HG03378 (cell line): Measurements from ENCODE around the gene C12orf57.

ENCODE experiments used
- ATAC-seq: cut with Tn5 transposase; IDR thresholded peaks from one replicate; pipeline ENCODE4 v1.9.1; 2021; ENCODE audit warnings: mild to moderate bottlenecking, moderate library complexity; ENCODE audit not compliant: unreplicated experiment

The C12orf57 gene

GRCh38 chr12:6963016-6963731, 19.4 kb downstream of the C12orf57 start:
- ATAC-seq, result no peak

- no peak for ATAC-seq
Measured at GRCh38 chr12:6963791-6964413, 20.1 kb downstream of the C12orf57 start.

GRCh38 chr12:6964605-6965025, 20.8 kb downstream of the C12orf57 start:
- ATAC-seq, result no peak

- peak; percentile 34 for ATAC-seq
Measured at GRCh38 chr12:6965026-6965661, 21.3 kb downstream of the C12orf57 start.

- ATAC-seq, result no peak
Measured at GRCh38 chr12:6965714-6966113, 21.9 kb downstream of the C12orf57 start.

GRCh38 chr12:6966351-6966750, 22.5 kb downstream of the C12orf57 start:
- ATAC-seq, result no peak

GRCh38 chr12:6967651-6968100, 23.9 kb downstream of the C12orf57 start:
- ATAC-seq, result no peak

GRCh38 chr12:6968426-6968825, 24.6 kb downstream of the C12orf57 start:
- ATAC-seq, result no peak

- no peak for ATAC-seq
Measured at GRCh38 chr12:6970096-6970527, 26.3 kb downstream of the C12orf57 start.

GRCh38 chr12:6974180-6974579, 30.4 kb downstream of the C12orf57 start:
- ATAC-seq, result no peak

- ATAC-seq, result no peak
Measured at GRCh38 chr12:6975297-6976032, 31.6 kb downstream of the C12orf57 start.

- no peak for ATAC-seq
Measured at GRCh38 chr12:6977653-6978052, 33.8 kb downstream of the C12orf57 start.

GRCh38 chr12:6978188-6978587, 34.4 kb downstream of the C12orf57 start:
- ATAC-seq, result no peak

GRCh38 chr12:6978611-6979011, 34.8 kb downstream of the C12orf57 start:
- no peak for ATAC-seq

GRCh38 chr12:6979021-6979420, 35.2 kb downstream of the C12orf57 start:
- ATAC-seq, result no peak

- ATAC-seq, result no peak
Measured at GRCh38 chr12:6979453-6979852, 35.6 kb downstream of the C12orf57 start.

- no peak for ATAC-seq
Measured at GRCh38 chr12:6980075-6980474, 36.3 kb downstream of the C12orf57 start.

GRCh38 chr12:6980740-6981139, 36.9 kb downstream of the C12orf57 start:
- no peak for ATAC-seq

- no peak for ATAC-seq
Measured at GRCh38 chr12:6981152-6982052, 37.6 kb downstream of the C12orf57 start.

- ATAC-seq, result no peak
Measured at GRCh38 chr12:6982532-6982931, 38.7 kb downstream of the C12orf57 start.
